Stimulated activated CD8-positive, alpha-beta memory T cell treated with anti-CD3 and anti-CD28 coated beads, Interleukin-7, amount 100 ng/mL, for 48 hours (primary cell): ENCODE data around the gene PCDHGA8.
"Not testable (repeated sequence)": the region's sequence is repeated elsewhere in the genome, so short reads cannot be mapped to it uniquely, and the experiment has no call there.

Experiments used
- DNase-seq, 2 donors: peaks; one replicate each; pipeline ENCODE4 v3.0.0-alpha.2; 2020; ENCODE audit warnings: low read depth in 1 of 2; ENCODE audit errors: extremely low read depth in 1 of 2

Gene PCDHGA8

DNA sequence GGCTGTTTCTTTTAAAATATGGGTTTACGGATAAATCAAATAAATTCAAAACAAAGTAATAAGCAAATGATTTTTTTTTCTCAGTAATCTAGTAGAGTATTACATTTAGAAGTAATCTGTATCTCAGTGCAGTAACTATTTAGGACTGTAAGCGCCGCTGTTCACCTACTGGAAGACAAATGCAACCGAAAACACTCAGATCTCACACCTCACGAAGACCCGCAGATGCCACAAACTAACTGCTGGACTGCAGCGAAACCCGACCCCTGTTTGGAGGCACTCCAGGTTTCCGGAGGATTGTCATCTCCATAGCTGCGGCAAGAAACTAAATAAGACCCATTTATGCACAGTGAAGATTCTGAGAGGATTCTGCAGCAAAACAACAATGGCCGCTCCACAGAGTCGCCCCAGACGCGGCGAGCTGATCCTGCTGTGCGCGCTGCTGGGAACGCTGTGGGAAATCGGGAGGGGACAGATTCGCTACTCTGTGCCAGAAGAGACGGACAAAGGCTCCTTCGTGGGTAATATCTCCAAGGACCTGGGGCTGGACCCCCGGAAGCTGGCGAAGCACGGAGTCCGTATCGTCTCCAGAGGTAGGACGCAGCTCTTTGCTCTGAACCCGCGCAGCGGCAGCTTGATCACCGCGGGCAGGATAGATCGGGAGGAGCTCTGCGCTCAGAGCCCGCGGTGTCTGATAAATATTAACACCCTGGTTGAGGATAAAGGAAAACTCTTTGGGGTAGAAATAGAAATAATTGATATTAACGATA, at the start of gene PCDHGA8:
TSS of gene PCDHGA8 (plus strand) at position 205 of the 770 bp plus-strand sequence. CDS start at position 386, 181 bp downstream.
- DNase-seq = no peak

DNA sequence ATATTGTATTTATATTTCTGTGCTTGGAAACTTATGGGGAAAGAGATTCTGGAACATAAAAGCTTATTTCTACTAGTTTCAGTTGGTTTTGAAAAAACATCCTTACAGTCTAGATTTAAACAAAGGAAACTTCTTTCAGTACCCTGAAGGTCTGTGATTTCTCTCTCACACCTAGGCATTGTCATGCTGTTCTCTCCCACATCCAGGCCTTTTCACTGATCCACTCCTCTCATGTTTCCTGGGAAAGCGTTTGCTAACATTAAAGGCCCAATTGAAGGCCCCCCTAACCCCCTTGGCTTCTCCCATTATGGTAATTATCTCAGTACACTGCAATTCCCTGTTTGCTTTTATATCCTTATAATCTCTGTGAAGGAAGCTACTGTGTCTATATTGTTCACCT, 49.7 kb upstream of the PCDHGA8 start:
- no peak for DNase-seq

DNA sequence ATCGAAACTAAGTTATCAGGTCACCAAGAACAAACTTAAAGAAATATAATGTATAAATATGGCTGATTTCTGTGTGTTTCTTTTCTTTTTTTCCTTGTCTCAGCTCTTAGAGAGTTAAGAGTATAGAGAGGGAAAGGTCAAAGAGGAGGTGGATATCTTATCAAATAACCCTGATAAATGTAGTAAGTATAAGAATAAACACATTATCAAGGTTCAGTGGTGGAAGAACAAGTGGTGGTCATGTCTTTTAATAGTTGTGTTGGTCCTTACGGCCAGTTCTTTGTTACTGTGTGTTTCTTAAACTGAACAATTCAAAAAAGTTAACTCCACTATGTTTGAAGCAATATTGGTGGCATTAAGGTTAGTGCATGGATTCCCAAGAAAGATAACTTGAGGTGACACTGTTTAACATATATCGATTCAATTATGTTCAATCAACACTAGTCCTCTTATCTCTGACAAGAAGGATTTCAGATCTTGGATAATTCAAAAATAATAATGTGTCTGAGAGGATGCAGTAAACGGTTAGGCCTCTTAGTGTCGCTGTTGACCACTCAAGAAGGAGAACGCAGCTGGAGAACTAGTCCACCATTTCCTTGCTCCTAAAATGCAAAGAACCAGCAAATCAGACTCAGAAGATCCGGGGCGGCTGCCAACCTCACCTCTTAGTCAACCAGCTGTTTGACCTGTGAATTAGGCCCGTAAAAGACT, 49.0 kb upstream of the PCDHGA8 start, which contains the start of gene PCDHGA3:
TSS of gene PCDHGA3 (plus strand) at position 588 of the 711 bp plus-strand sequence. CDS start 205 bp downstream, outside the sequence.
- no peak for DNase-seq

DNA sequence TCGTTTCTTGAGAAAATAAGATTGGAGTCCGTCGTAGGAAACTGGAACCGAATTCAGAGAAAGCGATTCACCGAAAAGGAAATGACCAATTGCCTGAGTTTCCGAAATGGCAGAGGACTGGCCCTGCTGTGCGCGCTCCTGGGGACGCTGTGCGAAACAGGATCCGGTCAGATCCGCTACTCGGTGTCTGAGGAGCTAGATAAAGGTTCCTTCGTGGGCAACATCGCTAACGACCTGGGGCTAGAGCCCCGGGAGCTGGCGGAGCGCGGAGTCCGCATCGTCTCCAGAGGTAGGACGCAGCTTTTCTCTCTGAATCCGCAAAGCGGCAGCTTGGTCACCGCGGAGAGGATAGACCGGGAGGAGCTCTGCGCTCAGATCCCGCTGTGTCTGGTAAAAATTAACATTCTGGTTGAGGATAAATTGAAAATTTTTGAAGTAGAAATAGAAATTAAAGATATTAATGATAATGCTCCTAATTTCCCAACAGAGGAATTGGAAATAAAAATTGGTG, 48.4 kb upstream of the PCDHGA8 start:
- no peak for DNase-seq

DNA sequence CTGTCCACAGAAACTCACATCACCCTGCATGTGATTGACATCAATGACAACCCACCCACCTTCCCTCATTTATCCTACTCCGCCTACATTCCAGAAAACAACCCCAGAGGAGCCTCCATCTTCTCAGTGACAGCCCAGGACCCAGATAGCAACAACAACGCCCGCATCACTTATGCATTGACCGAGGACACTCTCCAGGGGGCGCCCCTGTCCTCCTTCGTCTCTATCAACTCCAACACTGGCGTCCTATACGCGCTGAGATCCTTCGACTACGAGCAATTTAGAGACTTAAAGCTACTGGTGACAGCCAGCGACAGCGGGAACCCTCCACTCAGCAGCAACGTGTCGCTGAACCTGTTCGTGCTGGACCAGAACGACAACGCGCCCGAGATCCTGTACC, 47.1 kb upstream of the PCDHGA8 start:
- no peak for DNase-seq

DNA sequence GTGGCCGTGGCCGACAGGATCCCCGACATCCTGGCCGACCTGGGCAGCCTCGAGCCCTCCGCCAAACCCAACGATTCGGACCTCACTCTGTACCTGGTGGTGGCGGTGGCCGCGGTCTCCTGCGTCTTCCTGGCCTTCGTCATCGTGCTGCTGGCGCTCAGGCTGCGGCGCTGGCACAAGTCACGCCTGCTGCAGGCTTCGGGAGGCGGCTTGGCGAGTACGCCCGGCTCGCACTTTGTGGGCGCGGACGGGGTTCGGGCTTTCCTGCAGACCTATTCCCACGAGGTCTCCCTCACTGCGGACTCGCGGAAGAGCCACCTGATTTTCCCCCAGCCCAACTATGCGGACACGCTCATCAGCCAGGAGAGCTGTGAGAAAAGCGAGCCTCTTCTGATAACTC, 46.4 kb upstream of the PCDHGA8 start:
- DNase-seq = not testable (repeated sequence)

DNA sequence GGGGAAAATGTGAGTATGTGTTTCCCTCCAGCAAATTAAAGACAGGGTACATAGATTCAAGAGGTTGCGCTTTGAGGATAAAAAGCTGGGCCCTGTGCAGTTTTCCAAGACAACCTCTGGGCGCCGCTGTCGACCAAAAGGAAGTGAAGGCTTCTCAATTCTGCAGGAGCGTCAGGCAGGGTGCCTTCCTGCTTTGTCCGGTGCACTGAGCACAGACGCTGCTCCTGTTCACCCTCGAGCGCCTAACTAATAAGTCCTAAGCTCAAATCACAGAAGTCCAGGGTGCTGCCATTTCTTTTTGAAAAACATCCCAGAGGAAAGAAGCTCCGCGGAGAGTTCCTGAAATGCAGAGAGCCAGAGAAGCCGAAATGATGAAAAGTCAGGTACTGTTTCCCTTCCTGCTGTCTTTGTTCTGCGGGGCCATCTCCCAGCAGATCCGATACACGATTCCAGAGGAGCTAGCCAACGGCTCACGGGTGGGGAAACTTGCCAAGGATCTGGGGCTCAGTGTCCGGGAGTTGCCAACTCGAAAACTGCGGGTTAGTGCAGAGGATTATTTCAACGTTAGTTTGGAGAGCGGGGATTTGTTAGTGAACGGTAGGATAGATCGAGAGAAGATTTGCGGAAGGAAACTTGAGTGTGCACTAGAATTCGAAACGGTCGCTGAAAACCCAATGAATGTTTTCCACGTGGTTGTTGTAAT, 42.4 kb upstream of the PCDHGA8 start, which contains the start of gene PCDHGB1:
TSS of gene PCDHGB1 (plus strand) at position 183 of the 703 bp plus-strand sequence. CDS start at position 345, 162 bp downstream.
- no peak for DNase-seq

DNA sequence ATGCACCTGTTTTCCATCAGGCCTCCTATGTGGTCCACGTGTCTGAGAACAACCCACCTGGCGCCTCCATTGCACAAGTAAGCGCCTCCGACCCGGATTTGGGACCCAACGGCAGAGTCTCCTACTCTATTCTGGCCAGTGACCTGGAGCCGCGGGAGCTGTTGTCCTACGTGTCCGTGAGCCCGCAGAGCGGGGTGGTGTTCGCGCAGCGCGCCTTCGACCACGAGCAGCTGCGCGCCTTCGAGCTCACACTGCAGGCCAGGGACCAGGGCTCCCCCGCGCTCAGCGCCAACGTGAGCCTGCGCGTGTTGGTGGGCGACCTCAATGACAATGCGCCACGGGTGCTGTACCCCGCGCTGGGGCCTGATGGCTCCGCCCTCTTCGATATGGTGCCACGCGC, 40.8 kb upstream of the PCDHGA8 start:
- DNase-seq = no peak

DNA sequence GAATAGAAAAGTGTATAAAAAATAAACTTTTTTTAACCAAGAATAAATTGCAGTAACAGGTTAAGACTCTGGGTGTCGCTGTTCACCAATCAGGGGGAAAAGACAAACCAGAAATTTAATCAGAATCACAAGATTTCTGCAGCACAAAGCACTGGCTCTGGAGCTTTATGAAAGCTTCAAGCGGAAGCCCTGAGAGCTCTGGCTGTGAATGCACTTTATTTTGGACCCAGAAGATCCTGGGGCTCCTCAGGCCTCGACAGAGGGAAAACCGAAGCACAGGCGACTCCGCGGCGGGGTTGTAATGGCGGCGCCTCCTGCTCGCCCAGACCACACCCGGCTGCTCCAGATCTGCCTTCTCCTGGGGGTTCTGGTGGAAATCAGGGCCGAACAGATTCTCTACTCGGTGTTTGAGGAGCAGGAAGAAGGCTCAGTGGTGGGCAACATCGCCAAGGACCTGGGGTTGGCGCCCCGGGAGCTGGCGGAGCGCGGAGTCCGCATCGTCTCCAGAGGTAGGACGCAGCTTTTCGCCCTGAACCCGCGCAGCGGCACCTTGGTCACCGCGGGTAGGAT, 37.4 kb upstream of the PCDHGA8 start, which contains the start of gene PCDHGA4:
TSS of gene PCDHGA4 (plus strand) at position 122 of the 570 bp plus-strand sequence. CDS start at position 209, 87 bp downstream.
- no peak for DNase-seq

DNA sequence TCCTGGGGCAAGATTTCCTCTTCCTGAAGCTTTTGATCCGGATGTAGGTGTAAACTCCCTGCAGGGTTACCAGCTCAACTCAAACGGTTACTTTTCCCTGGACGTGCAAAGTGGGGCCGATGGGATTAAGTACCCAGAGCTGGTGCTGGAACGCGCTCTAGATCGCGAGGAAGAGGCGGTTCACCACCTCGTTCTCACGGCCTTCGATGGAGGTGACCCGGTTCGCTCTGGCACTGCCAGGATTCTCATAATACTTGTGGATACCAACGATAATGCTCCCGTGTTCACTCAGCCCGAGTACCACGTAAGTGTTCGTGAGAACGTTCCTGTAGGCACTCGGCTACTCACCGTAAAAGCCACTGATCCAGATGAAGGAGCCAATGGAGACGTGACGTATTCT, 36.8 kb upstream of the PCDHGA8 start:
- DNase-seq = no peak

DNA sequence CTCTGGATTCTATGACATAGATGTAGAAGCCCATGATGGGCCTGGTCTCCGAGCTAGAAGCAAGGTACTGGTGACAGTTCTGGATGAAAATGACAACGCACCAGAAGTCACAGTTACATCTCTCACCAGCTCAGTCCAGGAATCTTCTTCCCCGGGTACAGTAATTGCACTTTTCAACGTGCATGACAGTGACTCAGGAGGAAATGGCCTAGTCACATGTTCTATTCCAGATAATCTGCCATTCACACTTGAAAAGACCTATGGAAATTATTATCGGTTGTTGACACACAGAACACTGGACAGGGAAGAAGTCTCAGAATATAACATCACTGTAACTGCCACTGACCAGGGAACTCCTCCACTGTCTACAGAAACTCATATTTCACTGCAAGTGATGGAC, 36.3 kb upstream of the PCDHGA8 start:
- DNase-seq = no peak

DNA sequence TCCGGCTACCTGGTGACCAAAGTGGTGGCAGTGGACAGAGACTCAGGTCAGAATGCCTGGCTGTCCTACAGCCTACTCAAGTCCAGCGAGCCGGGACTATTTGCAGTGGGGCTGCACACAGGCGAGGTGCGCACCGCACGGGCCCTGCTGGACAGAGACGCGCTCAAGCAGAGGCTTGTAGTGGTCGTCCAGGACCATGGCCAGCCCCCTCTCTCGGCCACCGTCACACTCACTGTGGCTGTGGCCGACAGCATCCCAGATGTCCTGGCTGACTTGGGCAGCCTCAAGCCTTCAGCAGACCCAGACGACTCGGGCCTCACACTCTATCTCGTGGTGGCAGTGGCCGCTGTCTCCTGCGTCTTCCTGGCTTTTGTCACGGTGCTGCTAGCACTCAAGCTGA, 35.5 kb upstream of the PCDHGA8 start:
- no peak for DNase-seq

DNA sequence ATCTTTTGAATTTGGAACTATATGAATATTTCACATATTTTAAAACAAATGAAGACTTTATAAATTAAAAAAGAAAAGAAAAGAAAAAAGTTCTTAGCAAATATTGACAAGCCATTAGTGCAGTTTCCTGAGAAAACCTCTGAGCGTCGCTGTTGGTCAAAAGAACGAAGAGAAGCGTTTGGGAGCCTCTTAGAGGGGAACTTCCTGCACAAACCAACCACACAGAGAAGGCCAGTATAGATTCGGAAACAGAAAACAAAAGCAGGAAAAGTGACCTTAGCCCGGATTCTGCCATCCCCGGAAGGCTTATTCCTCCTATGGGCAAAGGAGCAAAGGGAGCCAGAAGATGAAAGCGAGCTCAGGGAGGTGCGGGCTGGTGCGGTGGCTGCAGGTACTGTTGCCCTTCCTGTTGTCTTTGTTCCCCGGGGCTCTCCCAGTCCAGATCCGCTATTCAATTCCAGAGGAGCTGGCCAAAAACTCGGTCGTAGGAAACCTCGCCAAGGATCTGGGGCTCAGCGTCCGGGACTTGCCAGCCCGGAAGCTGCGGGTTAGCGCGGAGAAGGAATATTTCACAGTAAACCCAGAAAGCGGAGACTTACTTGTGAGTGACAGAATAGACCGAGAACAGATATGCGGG, 32.5 kb upstream of the PCDHGA8 start, which contains the start of gene PCDHGB2:
TSS of gene PCDHGB2 (plus strand) at position 205 of the 637 bp plus-strand sequence. CDS start at position 347, 142 bp downstream.
- no peak for DNase-seq

DNA sequence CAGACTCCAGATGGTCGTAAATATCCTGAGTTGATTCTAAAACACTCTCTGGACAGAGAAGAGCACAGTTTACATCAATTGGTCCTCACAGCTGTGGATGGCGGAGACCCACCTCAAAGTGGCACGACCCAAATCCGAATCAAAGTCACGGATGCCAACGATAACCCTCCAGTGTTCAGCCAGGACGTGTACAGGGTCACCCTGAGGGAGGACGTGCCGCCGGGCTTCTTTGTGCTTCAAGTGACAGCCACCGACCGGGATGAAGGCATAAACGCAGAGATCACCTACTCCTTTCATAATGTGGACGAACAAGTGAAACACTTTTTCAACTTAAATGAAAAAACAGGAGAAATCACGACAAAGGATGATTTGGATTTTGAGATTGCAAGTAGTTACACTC, 31.7 kb upstream of the PCDHGA8 start:
- DNase-seq = no peak

DNA sequence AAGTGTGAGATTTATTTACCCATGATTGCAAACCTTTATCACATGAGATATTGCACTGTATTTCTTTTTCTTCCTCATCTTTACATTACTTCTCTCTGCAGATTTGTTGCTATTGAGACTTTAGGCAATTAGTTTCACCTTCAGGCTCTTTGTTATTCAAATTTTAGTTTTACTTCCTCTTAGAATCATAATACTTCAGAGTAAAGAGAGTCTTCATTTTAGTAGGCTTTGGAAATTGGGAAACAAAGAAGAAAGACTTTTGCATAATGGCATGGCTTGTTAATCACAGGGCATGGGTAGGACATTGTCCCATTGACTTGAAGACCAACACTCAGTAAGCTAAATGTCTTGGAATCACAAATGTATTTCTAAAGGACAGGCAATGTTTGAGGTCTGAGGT, 29.7 kb upstream of the PCDHGA8 start:
- no peak for DNase-seq

DNA sequence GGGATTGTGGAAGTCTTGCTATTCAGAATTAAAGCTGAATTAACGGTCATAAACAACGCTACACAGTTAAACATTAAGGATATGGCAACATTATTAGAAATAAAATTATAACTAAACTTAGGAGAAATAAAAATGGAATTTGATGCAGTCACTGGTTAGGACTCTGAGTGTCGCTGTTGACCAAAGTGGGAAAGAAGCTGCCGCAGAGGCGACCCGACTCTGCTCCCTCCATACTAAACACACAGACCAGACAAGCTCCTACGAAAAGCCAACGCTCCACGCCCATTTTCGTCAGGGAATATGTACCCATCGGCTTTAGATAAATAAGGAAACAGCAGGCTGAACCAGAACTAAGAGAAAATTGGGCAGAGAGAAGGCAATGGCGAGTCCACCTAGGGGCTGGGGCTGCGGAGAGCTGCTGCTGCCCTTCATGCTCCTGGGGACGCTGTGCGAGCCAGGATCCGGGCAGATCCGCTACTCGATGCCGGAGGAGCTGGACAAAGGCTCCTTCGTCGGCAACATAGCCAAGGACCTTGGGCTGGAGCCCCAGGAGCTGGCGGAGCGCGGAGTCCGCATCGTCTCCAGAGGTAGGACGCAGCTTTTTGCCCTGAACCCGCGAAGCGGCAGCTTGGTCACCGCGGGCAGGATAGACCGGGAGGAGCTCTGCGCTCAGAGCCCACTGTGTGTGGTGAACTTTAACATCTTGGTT, 28.3 kb upstream of the PCDHGA8 start, which contains the start of gene PCDHGA5:
TSS of gene PCDHGA5 (plus strand) at position 211 of the 709 bp plus-strand sequence. CDS start at position 380, 169 bp downstream.
- DNase-seq = no peak

DNA sequence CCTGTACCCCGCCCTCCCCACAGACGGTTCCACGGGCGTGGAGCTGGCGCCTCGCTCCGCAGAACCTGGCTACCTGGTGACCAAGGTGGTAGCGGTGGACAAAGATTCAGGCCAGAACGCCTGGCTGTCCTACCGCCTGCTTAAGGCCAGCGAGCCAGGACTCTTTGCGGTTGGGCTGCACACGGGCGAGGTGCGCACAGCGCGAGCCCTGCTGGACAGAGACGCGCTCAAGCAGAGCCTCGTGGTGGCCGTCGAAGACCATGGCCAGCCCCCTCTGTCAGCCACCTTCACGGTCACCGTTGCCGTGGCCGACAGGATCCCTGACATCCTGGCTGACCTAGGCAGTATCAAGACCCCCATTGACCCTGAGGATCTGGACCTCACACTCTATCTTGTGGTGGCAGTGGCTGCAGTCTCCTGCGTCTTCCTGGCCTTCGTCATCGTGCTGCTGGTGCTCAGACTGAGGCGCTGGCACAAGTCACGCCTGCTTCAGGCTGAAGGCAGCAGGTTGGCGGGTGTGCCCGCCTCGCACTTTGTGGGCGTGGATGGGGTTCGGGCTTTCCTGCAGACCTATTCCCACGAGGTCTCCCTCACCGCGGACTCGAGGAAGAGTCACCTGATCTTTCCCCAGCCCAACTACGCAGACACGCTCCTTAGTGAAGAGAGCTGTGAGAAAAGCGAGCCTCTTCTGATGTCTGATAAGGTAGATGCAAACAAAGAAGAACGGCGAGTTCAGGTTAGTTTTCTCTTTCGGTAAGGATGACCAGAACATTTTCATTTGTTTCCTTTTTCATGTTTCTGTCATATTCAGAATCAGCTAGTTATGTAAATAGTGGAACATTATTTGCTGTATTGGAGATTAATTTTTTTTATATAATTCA, 26.2 kb upstream of the PCDHGA8 start:
- no peak for DNase-seq
